ENCODE data around the gene DNASE1.

Gene DNASE1

DNA sequence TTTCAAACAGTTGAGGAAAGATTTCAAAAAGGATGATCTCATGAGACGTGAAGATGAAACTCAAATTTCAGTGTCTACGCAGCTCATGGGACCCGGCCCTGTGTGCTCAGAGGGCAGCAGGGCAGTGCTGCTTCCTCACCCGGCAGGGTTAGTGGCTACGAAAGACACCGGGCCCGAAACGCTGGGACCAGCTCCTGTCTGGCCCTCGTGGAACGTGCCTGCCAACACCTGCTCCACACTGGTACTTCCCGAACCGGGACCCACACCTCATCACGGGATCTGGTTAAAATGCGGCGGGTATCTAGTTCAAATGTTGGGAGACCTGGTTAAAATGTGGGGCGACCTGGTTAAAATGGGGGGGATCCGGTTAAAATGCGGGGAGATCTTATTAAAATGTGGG, 18.7 kb downstream of the DNASE1 start:
- Histone ChIP-seq H3K9me3 (ENCODE audit: insufficient read depth, low read length, severe bottlenecking) (no peaks in the 10 kb centered on the region), H3K27me3 (ENCODE audit: insufficient read depth, low read length, poor library complexity) (no peaks in the 10 kb centered on the region), H4K20me1 (ENCODE audit: insufficient read depth, low read length) (peaks cover 8% of the 10 kb centered on the region), H3K4me2 (ENCODE audit: insufficient read depth, low read length) (no peak overlapping the region), H3K9ac (ENCODE audit: low read depth, low read length) (no peak overlapping the region), H3K79me2 (ENCODE audit: insufficient read depth, low read length) (no peaks in the 10 kb centered on the region), H2AFZ (ENCODE audit: low read depth, low read length) (no peak overlapping the region), H3K27ac (ENCODE audit: low read length) (no peak overlapping the region), H3K4me1 (ENCODE audit: insufficient read depth, low read length) (no peaks in the 10 kb centered on the region), H3K36me3 (ENCODE audit: insufficient read depth, low read length) (peaks cover 46% of the 10 kb centered on the region), H3K4me3 (ENCODE audit: low read depth in 1 of 2, low read length in 2 of 2) (no peak overlapping the region)
- ATAC-seq (ENCODE audit: insufficient read depth, low read depth): no peak
- TF ChIP-seq, protein P1, sequence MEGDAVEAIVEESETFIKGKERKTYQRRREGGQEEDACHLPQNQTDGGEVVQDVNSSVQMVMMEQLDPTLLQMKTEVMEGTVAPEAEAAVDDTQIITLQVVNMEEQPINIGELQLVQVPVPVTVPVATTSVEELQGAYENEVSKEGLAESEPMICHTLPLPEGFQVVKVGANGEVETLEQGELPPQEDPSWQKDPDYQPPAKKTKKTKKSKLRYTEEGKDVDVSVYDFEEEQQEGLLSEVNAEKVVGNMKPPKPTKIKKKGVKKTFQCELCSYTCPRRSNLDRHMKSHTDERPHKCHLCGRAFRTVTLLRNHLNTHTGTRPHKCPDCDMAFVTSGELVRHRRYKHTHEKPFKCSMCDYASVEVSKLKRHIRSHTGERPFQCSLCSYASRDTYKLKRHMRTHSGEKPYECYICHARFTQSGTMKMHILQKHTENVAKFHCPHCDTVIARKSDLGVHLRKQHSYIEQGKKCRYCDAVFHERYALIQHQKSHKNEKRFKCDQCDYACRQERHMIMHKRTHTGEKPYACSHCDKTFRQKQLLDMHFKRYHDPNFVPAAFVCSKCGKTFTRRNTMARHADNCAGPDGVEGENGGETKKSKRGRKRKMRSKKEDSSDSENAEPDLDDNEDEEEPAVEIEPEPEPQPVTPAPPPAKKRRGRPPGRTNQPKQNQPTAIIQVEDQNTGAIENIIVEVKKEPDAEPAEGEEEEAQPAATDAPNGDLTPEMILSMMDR (IDR thresholded peaks at IDR 0.05; ENCODE audit: borderline replicate concordance, extremely low read depth, low read length, poor library complexity, severe bottlenecking): no peak
- no peak for TF ChIP-seq EZH2 (IDR thresholded peaks at IDR 0.05; ENCODE audit: borderline replicate concordance, low read depth, low read length, severe bottlenecking)
- DNase-seq: no peak

- TF ChIP-seq, protein P1 (IDR thresholded peaks at IDR 0.05; ENCODE audit: borderline replicate concordance, extremely low read depth, low read length, poor library complexity, severe bottlenecking): no peak
- TF ChIP-seq EZH2 (IDR thresholded peaks at IDR 0.05; ENCODE audit: borderline replicate concordance, low read depth, low read length, severe bottlenecking): no peak
- Histone ChIP-seq H3K9ac (ENCODE audit: low read depth, low read length) (no peak overlapping the region), H3K36me3 (ENCODE audit: insufficient read depth, low read length) (peaks cover 43% of the 10 kb centered on the region), H3K9me3 (ENCODE audit: insufficient read depth, low read length, severe bottlenecking) (no peaks in the 10 kb centered on the region), H3K79me2 (ENCODE audit: insufficient read depth, low read length) (no peaks in the 10 kb centered on the region), H3K27ac (ENCODE audit: low read length) (no peak overlapping the region), H2AFZ (ENCODE audit: low read depth, low read length) (no peak overlapping the region), H3K4me1 (ENCODE audit: insufficient read depth, low read length) (no peaks in the 10 kb centered on the region), H3K27me3 (ENCODE audit: insufficient read depth, low read length, poor library complexity) (no peaks in the 10 kb centered on the region), H3K4me3 (ENCODE audit: low read depth in 1 of 2, low read length in 2 of 2) (no peak overlapping the region), H4K20me1 (ENCODE audit: insufficient read depth, low read length) (peaks cover 4% of the 10 kb centered on the region), H3K4me2 (ENCODE audit: insufficient read depth, low read length) (no peak overlapping the region)
- DNase-seq (no peak), ATAC-seq (ENCODE audit: insufficient read depth, low read depth) (no peak)
Measured at GRCh38 chr16:3673676-3674377, 19.3 kb downstream of the DNASE1 start.

DNA sequence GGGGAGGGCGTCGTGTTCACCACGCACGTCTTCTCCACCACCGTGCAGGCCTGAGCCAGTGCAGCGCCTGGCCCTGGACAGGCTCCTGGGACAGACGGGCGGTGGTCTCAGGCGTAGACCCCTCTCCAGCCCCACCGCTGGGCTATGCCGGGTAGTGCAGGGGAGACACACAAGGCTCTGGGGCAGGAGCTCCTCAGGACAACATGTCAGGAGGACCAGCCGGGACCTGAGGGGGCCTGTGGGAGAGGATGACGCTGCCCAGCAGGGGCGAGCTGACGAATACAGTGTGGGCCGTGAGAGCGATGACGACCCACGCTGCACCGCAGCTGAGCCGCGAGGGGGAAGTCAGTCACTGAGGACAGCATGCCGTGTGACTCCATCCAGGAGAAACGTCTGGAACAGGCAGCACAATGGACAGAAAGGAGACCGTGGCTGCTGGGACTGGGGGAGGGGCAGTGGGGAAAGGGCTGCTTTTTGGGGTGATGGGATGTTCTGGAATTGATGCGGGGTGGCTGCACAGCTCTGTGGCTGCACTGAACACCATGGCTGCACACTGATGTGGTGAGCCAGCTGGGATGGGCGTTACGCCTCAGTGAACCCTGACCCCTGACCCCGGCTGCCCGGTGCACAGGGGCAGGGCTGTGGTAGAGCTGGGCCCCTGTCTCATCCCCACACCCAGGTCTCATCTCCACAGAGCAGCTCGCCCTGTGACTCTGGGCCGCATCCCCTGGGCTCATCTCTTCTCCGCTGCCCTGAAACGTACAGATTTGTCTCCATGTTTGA, 20.2 kb downstream of the DNASE1 start:
- peaks cover 46% of the 10 kb centered on the region for H3K36me3 ChIP-seq (ENCODE audit: insufficient read depth, low read length)
- no peak overlapping the region for H3K4me2 ChIP-seq (ENCODE audit: insufficient read depth, low read length)
- H3K79me2 ChIP-seq (ENCODE audit: insufficient read depth, low read length): no peaks in the 10 kb centered on the region
- no peak overlapping the region for H3K9ac ChIP-seq (ENCODE audit: low read depth, low read length)
- TF ChIP-seq, protein P1 (IDR thresholded peaks at IDR 0.05; ENCODE audit: borderline replicate concordance, extremely low read depth, low read length, poor library complexity, severe bottlenecking): peak; percentile 27
- TF ChIP-seq EZH2 (IDR thresholded peaks at IDR 0.05; ENCODE audit: borderline replicate concordance, low read depth, low read length, severe bottlenecking): no peak
- H3K27me3 ChIP-seq (ENCODE audit: insufficient read depth, low read length, poor library complexity): no peaks in the 10 kb centered on the region
- H3K27ac ChIP-seq (ENCODE audit: low read length): no peak overlapping the region
- no peaks in the 10 kb centered on the region for H3K4me1 ChIP-seq (ENCODE audit: insufficient read depth, low read length)
- H3K4me3 ChIP-seq (ENCODE audit: low read depth in 1 of 2, low read length in 2 of 2): no peak overlapping the region
- DNase-seq (no peak), ATAC-seq (ENCODE audit: insufficient read depth, low read depth) (0 out of 3 replicates have a peak, but pooled peaks have one; percentile 14)
- no peak overlapping the region for H2AFZ ChIP-seq (ENCODE audit: low read depth, low read length)
- no peaks in the 10 kb centered on the region for H3K9me3 ChIP-seq (ENCODE audit: insufficient read depth, low read length, severe bottlenecking)
- H4K20me1 ChIP-seq (ENCODE audit: insufficient read depth, low read length): peaks cover 2% of the 10 kb centered on the region
